Mucosa of stomach (tissue), 1 donor: ENCODE results near the gene LY9.

Experiments used
- H3K27me3 ChIP-seq: one replicate; pipeline ENCODE4 v1.7.0; 2013; ENCODE audit warnings: mild to moderate bottlenecking, low read length; ENCODE audit not compliant: control insufficient read depth, insufficient read depth
- H3K36me3 ChIP-seq: one replicate; pipeline ENCODE4 v1.7.0; 2013; ENCODE audit warnings: low read length; ENCODE audit not compliant: control insufficient read depth, insufficient read depth
- H3K4me1 ChIP-seq: one replicate; pipeline ENCODE4 v1.7.0; 2013; ENCODE audit warnings: mild to moderate bottlenecking, low read length; ENCODE audit not compliant: control insufficient read depth, insufficient read depth
- H3K4me3 ChIP-seq: one replicate; pipeline ENCODE4 v1.7.0; 2013; ENCODE audit warnings: low read length
- H3K9ac ChIP-seq: one replicate; pipeline ENCODE4 v1.7.0; 2013; ENCODE audit warnings: mild to moderate bottlenecking, low read length, moderate library complexity
- H3K9me3 ChIP-seq: one replicate; pipeline ENCODE4 v1.7.0; 2013; ENCODE audit warnings: mild to moderate bottlenecking, low read length, moderate library complexity; ENCODE audit not compliant: control insufficient read depth
- donor health status: Pancreatic carcinoma.

LY9 gene

GRCh38 chr1:160795951-160796383 lies at the start of gene LY9:
Gene LY9, plus strand, starts transcription at chr1:160796174. Its CDS starts 14 bp downstream, at chr1:160796188.
- no peaks in the 10 kb centered on the region for H3K27me3 ChIP-seq
- no peak within 1 kb of the TSS for H3K4me3 ChIP-seq
- H3K36me3 ChIP-seq = no peaks in the 10 kb centered on the region
- no peaks in the 10 kb centered on the region for H3K4me1 ChIP-seq
- no peak within 1 kb of the TSS for H3K9ac ChIP-seq
- no peaks in the 10 kb centered on the region for H3K9me3 ChIP-seq

GRCh38 chr1:160746836-160747500 lies 49.0 kb upstream of the LY9 start:
- Histone ChIP-seq H3K4me3 (no peak overlapping the region), H3K9me3 (no peaks in the 10 kb centered on the region), H3K9ac (no peak overlapping the region), H3K36me3 (no peaks in the 10 kb centered on the region), H3K4me1 (no peaks in the 10 kb centered on the region), H3K27me3 (peaks cover 5% of the 10 kb centered on the region)

GRCh38 chr1:160747717-160748116 lies 48.3 kb upstream of the LY9 start:
- H3K4me3 ChIP-seq = no peak overlapping the region
- H3K36me3 ChIP-seq = no peaks in the 10 kb centered on the region
- no peak overlapping the region for H3K9ac ChIP-seq
- H3K4me1 ChIP-seq = no peaks in the 10 kb centered on the region
- no peaks in the 10 kb centered on the region for H3K9me3 ChIP-seq
- peaks cover 5% of the 10 kb centered on the region for H3K27me3 ChIP-seq

- no peaks in the 10 kb centered on the region for H3K4me1 ChIP-seq
- no peak overlapping the region for H3K4me3 ChIP-seq
- H3K27me3 ChIP-seq = peaks cover 5% of the 10 kb centered on the region
- no peaks in the 10 kb centered on the region for H3K9me3 ChIP-seq
- H3K9ac ChIP-seq = no peak overlapping the region
- H3K36me3 ChIP-seq = no peaks in the 10 kb centered on the region
Measured at GRCh38 chr1:160748181-160748877, 47.6 kb upstream of the LY9 start.

GRCh38 chr1:160748878-160749269 lies 47.1 kb upstream of the LY9 start:
- Histone ChIP-seq H3K4me1 (no peaks in the 10 kb centered on the region), H3K36me3 (no peaks in the 10 kb centered on the region), H3K9me3 (no peaks in the 10 kb centered on the region), H3K4me3 (no peak overlapping the region), H3K27me3 (peaks cover 5% of the 10 kb centered on the region), H3K9ac (no peak overlapping the region)

- Histone ChIP-seq H3K9me3 (no peaks in the 10 kb centered on the region), H3K4me1 (no peaks in the 10 kb centered on the region), H3K36me3 (no peaks in the 10 kb centered on the region), H3K27me3 (peaks cover 5% of the 10 kb centered on the region), H3K4me3 (no peak overlapping the region), H3K9ac (no peak overlapping the region)
Measured at GRCh38 chr1:160750608-160751007, 45.4 kb upstream of the LY9 start.

- Histone ChIP-seq H3K9me3 (no peaks in the 10 kb centered on the region), H3K4me1 (no peaks in the 10 kb centered on the region), H3K4me3 (no peak overlapping the region), H3K27me3 (peaks cover 5% of the 10 kb centered on the region), H3K36me3 (no peaks in the 10 kb centered on the region), H3K9ac (no peak overlapping the region)
Measured at GRCh38 chr1:160752406-160752805, 43.6 kb upstream of the LY9 start.

- no peaks in the 10 kb centered on the region for H3K36me3 ChIP-seq
- H3K9ac ChIP-seq = no peak overlapping the region
Measured at GRCh38 chr1:160752924-160753323, 43.0 kb upstream of the LY9 start.

GRCh38 chr1:160753594-160753993 lies 42.4 kb upstream of the LY9 start:
- H3K9me3 ChIP-seq = no peaks in the 10 kb centered on the region
- peaks cover 5% of the 10 kb centered on the region for H3K27me3 ChIP-seq
- H3K4me3 ChIP-seq = no peak overlapping the region
- H3K36me3 ChIP-seq = no peaks in the 10 kb centered on the region
- no peak overlapping the region for H3K9ac ChIP-seq
- no peaks in the 10 kb centered on the region for H3K4me1 ChIP-seq

More at GRCh38 chr1:160752924-160753323, 43.0 kb upstream of the LY9 start:
- H3K4me3 ChIP-seq = no peak overlapping the region
- H3K27me3 ChIP-seq = peaks cover 5% of the 10 kb centered on the region
- no peaks in the 10 kb centered on the region for H3K9me3 ChIP-seq
- H3K4me1 ChIP-seq = no peaks in the 10 kb centered on the region

GRCh38 chr1:160755461-160755860 lies 40.5 kb upstream of the LY9 start:
- H3K4me3 ChIP-seq = no peak overlapping the region
- no peak overlapping the region for H3K9ac ChIP-seq
- no peaks in the 10 kb centered on the region for H3K9me3 ChIP-seq
- no peaks in the 10 kb centered on the region for H3K36me3 ChIP-seq
- H3K27me3 ChIP-seq = peaks cover 4% of the 10 kb centered on the region
- no peaks in the 10 kb centered on the region for H3K4me1 ChIP-seq

- H3K9ac ChIP-seq = no peak overlapping the region
- H3K27me3 ChIP-seq = no peaks in the 10 kb centered on the region
- no peaks in the 10 kb centered on the region for H3K4me1 ChIP-seq
- no peak overlapping the region for H3K4me3 ChIP-seq
- H3K36me3 ChIP-seq = no peaks in the 10 kb centered on the region
- H3K9me3 ChIP-seq = no peaks in the 10 kb centered on the region
Measured at GRCh38 chr1:160755911-160756848, 39.8 kb upstream of the LY9 start.

GRCh38 chr1:160756849-160757201 lies 39.1 kb upstream of the LY9 start:
- H3K27me3 ChIP-seq = no peaks in the 10 kb centered on the region
- H3K9ac ChIP-seq = no peak overlapping the region
- no peak overlapping the region for H3K4me3 ChIP-seq
- H3K4me1 ChIP-seq = no peaks in the 10 kb centered on the region
- no peaks in the 10 kb centered on the region for H3K9me3 ChIP-seq
- H3K36me3 ChIP-seq = no peaks in the 10 kb centered on the region
